Pancreas (tissue), 10 donors: ENCODE results near the gene SEC11A. TPM values are rescaled to one million over a fixed set of nuclear protein-coding genes. Genes with fewer than 3 reads are reported as not detected.

Source experiments
- ATAC-seq, 4 donors: fragments of 200-7000 bp; cut with Tn5 transposase; one replicate each; pipeline versions ENCODE4 v1.8.0 to v1.9.1; 2020; ENCODE audit warnings: mild to moderate bottlenecking in 4 of 4, moderate library complexity in 4 of 4
- DNase-seq, 6 donors: peaks; one replicate each; pipeline ENCODE4 v3.0.0-alpha.2; 2020
- FAIRE-seq: peaks from 2 replicates; lab custom pipeline; 2012; peaks lifted over from hg19 to GRCh38; lab: Jason Lieb, UNC
- H3K27ac ChIP-seq, 4 donors: fragments of 200-600 bp; sonication (generic); 1 replicate in 3 of 4; 2 replicates in 1 of 4; pipeline versions ENCODE4 v1.5.0 to v1.8.0; 2020
- H3K27me3 ChIP-seq, 4 donors: fragments of 200-600 bp; one replicate each; pipeline ENCODE4 v1.8.0; 2021
- H3K36me3 ChIP-seq, 3 donors: fragments of 200-600 bp; sonication (generic) in 1 of 3; one replicate each; pipeline versions ENCODE4 v1.5.0 to v1.8.0; 2020 to 2021
- H3K4me1 ChIP-seq, 3 donors: fragments of 200-600 bp; one replicate each; pipeline ENCODE4 v1.8.0; 2021
- H3K4me3 ChIP-seq, 4 donors: fragments of 200-600 bp; sonication (generic) in 2 of 4; one replicate each; pipeline versions ENCODE4 v1.5.0 to v1.8.0; 2020 to 2021
- H3K9me3 ChIP-seq, 4 donors: fragments of 200-600 bp; one replicate each; pipeline ENCODE4 v1.8.0; 2021
- WGBS, 2 donors: extraction: QIAGEN DNeasy Blood & Tissue Kit; methylation state at CpG; one replicate each; pipeline ENCODE4 v1.1.7; 2013; 5-methylcytosine and 5-hydroxymethylcytosine counted together
- intact Hi-C, 3 donors: fragments of 100-400 bp; cut with DNase I; formaldehyde crosslinking; loops; one replicate each; pipeline versions ENCODE4 v1.11.1 to v1.14.2; 2022
- polyA plus RNA-seq, 2 donors: library from polyadenylated mRNA; stranded (reverse); fragments of 200-250 nt; gene quantifications; one replicate each; pipeline ENCODE4 v1.2.3, GENCODE V29; 2013
- total RNA-seq, 6 donors: library from RNA; stranded (reverse); fragmentation: NEBNext Ultra II Directional in 4 of 6; extraction: Animal tissue kit (Norgen Biotek cat#: 25700) in 4 of 6; gene quantifications; one replicate each; pipeline versions ENCODE4 v1.2.1 to v1.2.4, GENCODE V29; 2021 to 2023
- TF ChIP-seq, protein P1 (sequence below), 4 donors: fragments of 200-600 bp; sonication (generic) in 3 of 4; IDR thresholded peaks; one replicate each; pipeline versions ENCODE4 v1.5.0 to v1.8.0; 2021; ENCODE audit warnings: antibody characterized with exemption in 4 of 4
- donor health status: healthy with polysubstance abuse.
- donor health status: DM: no; HTN: no; CAD: no; lungs with moderate emphysema.
- donor health status: DM: no; HTN: no; CAD: no.
- donor health status: control.
- donor health status: control.
- donor health status: Bipolar disorder and iron deficiency.
- donor health status: DM: yes; HTN: yes; CAD: no.
- donor health status: DM: no; HTN: no; CAD: no.
- donor health status: DM: no; HTN: no; CAD: no.
- donor health status: DM: yes; HTN: yes; CAD: no.

The SEC11A gene
- total and polyA plus RNA-seq, 8 donors = 43.7 to 98.7 (median 69.5) TPM

DNA sequence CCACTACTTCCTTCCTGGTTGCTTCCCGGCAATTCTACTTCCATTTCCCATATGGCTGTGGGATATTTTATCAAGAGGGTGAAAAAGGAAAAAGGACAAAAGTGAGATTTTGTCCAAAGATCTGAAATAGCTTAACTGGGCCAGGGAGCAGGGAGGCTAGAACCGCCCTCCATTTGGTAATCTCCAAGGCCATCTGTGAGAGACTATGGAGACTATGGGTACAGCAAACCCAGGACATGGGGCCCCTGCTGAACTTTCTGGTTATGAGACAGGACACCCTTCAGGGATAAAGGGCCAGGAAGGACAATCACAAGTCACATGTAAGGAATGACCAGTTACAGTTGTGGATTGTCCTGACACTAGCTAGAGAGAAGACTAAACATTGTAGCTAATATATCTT, 90.8 kb downstream of the SEC11A start:
- ATAC-seq = no peak

DNA sequence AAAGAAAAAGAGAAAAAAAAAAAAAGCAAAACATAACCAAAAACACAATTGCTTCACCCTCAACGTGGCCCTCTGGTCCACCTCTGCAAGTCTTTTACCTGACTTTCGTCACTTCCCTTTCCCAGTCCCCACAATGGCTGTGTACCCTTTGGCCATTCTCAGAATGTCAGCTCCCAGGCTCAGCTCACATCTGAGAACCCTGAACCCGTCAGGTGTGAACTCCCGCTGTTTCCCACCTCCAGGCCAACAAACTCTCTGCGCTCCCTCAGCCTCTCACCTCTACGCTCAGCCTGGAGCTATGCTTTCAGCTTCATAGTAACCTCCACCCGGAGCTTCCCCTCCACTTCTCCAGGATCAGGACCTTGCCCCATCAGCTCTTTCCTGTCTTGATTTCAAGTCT, 91.6 kb downstream of the SEC11A start:
- Histone ChIP-seq H3K4me3 (no peak overlapping the region), H3K9me3 (peaks cover 0 to 4% (median 0%) of the 10 kb centered on the region in 4 donors), H3K27me3 (no peaks in the 10 kb centered on the region), H3K27ac (no peak overlapping the region), H3K36me3 (peaks cover 5 to 20% (median 11%) of the 10 kb centered on the region in 3 donors), H3K4me1 (no peaks in the 10 kb centered on the region)
- FAIRE-seq (no peak), ATAC-seq (no peak), DNase-seq (no peak)
- TF ChIP-seq, protein P1, sequence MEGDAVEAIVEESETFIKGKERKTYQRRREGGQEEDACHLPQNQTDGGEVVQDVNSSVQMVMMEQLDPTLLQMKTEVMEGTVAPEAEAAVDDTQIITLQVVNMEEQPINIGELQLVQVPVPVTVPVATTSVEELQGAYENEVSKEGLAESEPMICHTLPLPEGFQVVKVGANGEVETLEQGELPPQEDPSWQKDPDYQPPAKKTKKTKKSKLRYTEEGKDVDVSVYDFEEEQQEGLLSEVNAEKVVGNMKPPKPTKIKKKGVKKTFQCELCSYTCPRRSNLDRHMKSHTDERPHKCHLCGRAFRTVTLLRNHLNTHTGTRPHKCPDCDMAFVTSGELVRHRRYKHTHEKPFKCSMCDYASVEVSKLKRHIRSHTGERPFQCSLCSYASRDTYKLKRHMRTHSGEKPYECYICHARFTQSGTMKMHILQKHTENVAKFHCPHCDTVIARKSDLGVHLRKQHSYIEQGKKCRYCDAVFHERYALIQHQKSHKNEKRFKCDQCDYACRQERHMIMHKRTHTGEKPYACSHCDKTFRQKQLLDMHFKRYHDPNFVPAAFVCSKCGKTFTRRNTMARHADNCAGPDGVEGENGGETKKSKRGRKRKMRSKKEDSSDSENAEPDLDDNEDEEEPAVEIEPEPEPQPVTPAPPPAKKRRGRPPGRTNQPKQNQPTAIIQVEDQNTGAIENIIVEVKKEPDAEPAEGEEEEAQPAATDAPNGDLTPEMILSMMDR (IDR thresholded peaks at IDR 0.05) = no peak
- WGBS, 2 donors = 91 to 96% methylated on average over 6 to 7 of the region's 7 CpGs
- intact Hi-C loops = no loop called here

More for the DNA sequence above, 90.8 kb downstream of the SEC11A start:
- peaks cover 0 to 4% (median 0%) of the 10 kb centered on the region in 4 donors for H3K9me3 ChIP-seq
- H3K36me3 ChIP-seq = peaks cover 5 to 20% (median 11%) of the 10 kb centered on the region in 3 donors
- TF ChIP-seq, protein P1 (IDR thresholded peaks at IDR 0.05) = no peak
- FAIRE-seq (no peak), DNase-seq (no peak)
- no peak overlapping the region for H3K27ac ChIP-seq
- WGBS, 2 donors = 78 to 88% methylated on average over 2 of the region's 2 CpGs
- intact Hi-C loops = no loop called here
- no peaks in the 10 kb centered on the region for H3K4me1 ChIP-seq
- H3K27me3 ChIP-seq = no peaks in the 10 kb centered on the region
- H3K4me3 ChIP-seq = no peak overlapping the region

DNA sequence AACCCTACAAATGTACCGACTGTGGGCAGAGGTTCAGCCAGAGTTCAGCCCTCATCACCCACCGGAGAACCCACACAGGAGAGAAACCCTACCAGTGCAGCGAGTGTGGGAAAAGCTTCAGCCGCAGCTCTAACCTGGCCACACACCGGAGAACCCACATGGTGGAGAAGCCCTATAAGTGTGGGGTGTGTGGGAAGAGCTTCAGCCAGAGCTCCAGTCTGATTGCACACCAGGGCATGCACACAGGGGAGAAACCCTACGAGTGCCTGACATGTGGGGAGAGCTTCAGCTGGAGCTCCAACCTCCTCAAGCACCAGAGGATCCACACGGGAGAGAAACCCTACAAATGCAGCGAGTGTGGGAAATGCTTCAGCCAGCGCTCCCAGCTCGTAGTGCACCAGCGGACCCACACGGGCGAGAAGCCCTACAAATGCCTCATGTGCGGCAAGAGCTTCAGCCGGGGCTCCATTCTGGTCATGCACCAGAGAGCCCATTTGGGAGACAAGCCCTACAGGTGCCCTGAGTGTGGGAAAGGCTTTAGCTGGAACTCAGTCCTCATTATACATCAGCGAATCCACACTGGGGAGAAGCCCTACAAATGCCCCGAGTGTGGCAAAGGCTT, 94.5 kb downstream of the SEC11A start:
- 99% methylated on average over 17 of the region's 17 CpGs for WGBS, 2 donors
- H3K36me3 ChIP-seq = peaks cover 5 to 20% (median 11%) of the 10 kb centered on the region in 3 donors
- no peak for FAIRE-seq
- peak in 1 of 6 donors; percentile 21 for DNase-seq
- no peak overlapping the region for H3K27ac ChIP-seq
- H3K4me1 ChIP-seq = no peaks in the 10 kb centered on the region
- intact Hi-C loops = no loop called here
- TF ChIP-seq, protein P1 (IDR thresholded peaks at IDR 0.05) = no peak
- ATAC-seq = no peak
- H3K9me3 ChIP-seq = peaks cover 0 to 4% (median 0%) of the 10 kb centered on the region in 4 donors
- no peaks in the 10 kb centered on the region for H3K27me3 ChIP-seq
- H3K4me3 ChIP-seq = no peak overlapping the region

DNA sequence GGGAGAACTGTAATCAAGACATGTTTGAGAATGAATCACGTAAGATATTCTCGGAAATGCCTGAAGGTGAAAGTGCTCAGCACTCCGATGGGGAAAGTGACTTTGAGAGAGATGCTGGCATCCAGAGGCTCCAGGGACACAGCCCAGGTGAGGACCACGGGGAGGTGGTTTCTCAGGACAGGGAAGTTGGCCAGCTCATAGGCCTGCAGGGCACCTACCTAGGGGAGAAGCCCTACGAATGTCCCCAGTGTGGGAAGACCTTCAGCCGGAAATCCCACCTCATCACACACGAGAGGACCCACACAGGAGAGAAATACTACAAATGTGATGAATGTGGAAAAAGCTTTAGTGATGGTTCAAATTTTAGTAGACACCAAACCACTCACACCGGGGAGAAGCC, 95.3 kb downstream of the SEC11A start:
- TF ChIP-seq, protein P1 (IDR thresholded peaks at IDR 0.05) = no peak
- Histone ChIP-seq H3K4me3 (no peak overlapping the region), H3K36me3 (peaks cover 5 to 20% (median 11%) of the 10 kb centered on the region in 3 donors), H3K9me3 (peaks cover 0 to 4% (median 0%) of the 10 kb centered on the region in 4 donors), H3K27me3 (no peaks in the 10 kb centered on the region), H3K4me1 (no peaks in the 10 kb centered on the region), H3K27ac (no peak overlapping the region)
- intact Hi-C loops = no loop called here
- FAIRE-seq = no peak
- DNase-seq = peak in 1 of 6 donors; percentile 4
- ATAC-seq = no peak
- 98 to 100% methylated on average over 8 of the region's 8 CpGs for WGBS, 2 donors

Other genes starting within 250 kb of the SEC11A start
- 10 to 100 TPM; 11.3 to 15.4 (median 13.5) TPM for gene ZSCAN2, start 115.1 kb downstream of the SEC11A start, total RNA-seq
- 1 to 10 TPM; 5.5 to 6.6 TPM for gene ZSCAN2, start 115.1 kb downstream of the SEC11A start, polyA plus RNA-seq
- 10 to 100 TPM; 10.5 to 20.4 (median 11.2) TPM for gene WDR73, start 61.9 kb downstream of the SEC11A start, total RNA-seq
- 10 to 100 TPM; 21.3 to 28.3 TPM for gene WDR73, start 61.9 kb downstream of the SEC11A start, polyA plus RNA-seq
- 1 to 10 TPM; 2.9 to 5.4 (median 3.5) TPM for gene NMB, start 57.9 kb downstream of the SEC11A start, total RNA-seq
- 1 to 10 TPM; 4.8 to 8.3 TPM for gene NMB, start 57.9 kb downstream of the SEC11A start, polyA plus RNA-seq
- 10 to 100 TPM; 11.5 to 16.6 (median 12.2) TPM for gene ZNF592, start 32.5 kb upstream of the SEC11A start, total RNA-seq
- 1 to 10 TPM; 9.1 to 9.9 TPM for gene ZNF592, start 32.5 kb upstream of the SEC11A start, polyA plus RNA-seq
- 10 to 100 TPM in 3 of 6 donors, 1 to 10 TPM in 3; 3.2 to 23.7 (median 8.1) TPM for gene ALPK3, start 101.2 kb upstream of the SEC11A start, total RNA-seq
- gene ALPK3, start 101.2 kb upstream of the SEC11A start, polyA plus RNA-seq = 10 to 100 TPM in 1 of 2 donors, 1 to 10 TPM in 1; 8.1 to 13.0 TPM
- gene SLC28A1, start 168.5 kb upstream of the SEC11A start, total RNA-seq = under 1 TPM in 3 of 6 donors, not detected in 3; 0.08 to 0.21 (median 0.19) TPM
- gene SLC28A1, start 168.5 kb upstream of the SEC11A start, polyA plus RNA-seq = under 1 TPM; 0.02 to 0.11 TPM